Neural progenitor cell (in vitro differentiated cells): ENCODE measurements around the gene ISY1. TPM values are rescaled to one million over a fixed set of nuclear protein-coding genes. Genes with fewer than 3 reads are reported as not detected.
"Not testable (repeated sequence)": the region's sequence is repeated elsewhere in the genome, so short reads cannot be mapped to it uniquely, and the experiment has no call there.

Experiments used
- DNase-seq: peaks from one replicate; pipeline ENCODE4 v3.0.0-alpha.2; 2016; ENCODE audit warnings: low spot score
- H2AFZ ChIP-seq: fragments of 200-600 bp; sonication (generic); replicated peaks from 2 replicates; pipeline ENCODE4 v1.6.1; 2016; ENCODE audit warnings: antibody characterized with exemption
- H3F3A ChIP-seq: fragments of 200-600 bp; sonication (generic); 2 replicates; pipeline ENCODE4 v1.6.1; 2016; ENCODE audit warnings: antibody characterized with exemption, low read depth
- H3K27ac ChIP-seq: fragments of 200-600 bp; sonication (generic); 2 replicates; pipeline ENCODE4 v1.5.1; 2016; ENCODE audit warnings: mild to moderate bottlenecking
- H3K27me3 ChIP-seq: fragments of 200-600 bp; sonication (generic); 2 replicates; pipeline ENCODE4 v1.6.1; 2016; ENCODE audit warnings: mild to moderate bottlenecking, moderate library complexity
- H3K36me3 ChIP-seq: fragments of 200-600 bp; sonication (generic); 2 replicates; pipeline ENCODE4 v1.5.1; 2016
- H3K4me1 ChIP-seq: fragments of 200-600 bp; sonication (generic); 2 replicates; pipeline ENCODE4 v1.6.1; 2016; ENCODE audit warnings: mixed run types
- H3K4me2 ChIP-seq: fragments of 200-600 bp; sonication (generic); 2 replicates; pipeline ENCODE4 v1.6.1; 2016
- H3K4me3 ChIP-seq: fragments of 200-600 bp; sonication (generic); 2 replicates; pipeline ENCODE4 v1.5.1; 2016
- H3K79me2 ChIP-seq: fragments of 200-600 bp; sonication (generic); 2 replicates; pipeline ENCODE4 v1.6.1; 2016; ENCODE audit warnings: low read depth
- H3K9ac ChIP-seq: fragments of 200-600 bp; sonication (generic); 2 replicates; pipeline ENCODE4 v1.6.1; 2016
- H3K9me3 ChIP-seq: fragments of 200-600 bp; sonication (generic); 2 replicates; pipeline ENCODE4 v1.5.1; 2016; ENCODE audit warnings: low read depth
- H4K20me1 ChIP-seq: fragments of 200-600 bp; sonication (generic); 2 replicates; pipeline ENCODE4 v1.6.1; 2016; ENCODE audit warnings: low read depth
- H3K27ac Mint-ChIP-seq: 3 replicates; pipeline ENCODE4 v1.8.0; 2021; ENCODE audit warnings: mixed read lengths
- H3K27me3 Mint-ChIP-seq: 2 replicates; pipeline ENCODE4 v1.8.0; 2022; ENCODE audit warnings: low read depth, mild to moderate bottlenecking, inconsistent platforms, moderate library complexity, mixed read lengths; ENCODE audit not compliant: insufficient read depth
- H3K36me3 Mint-ChIP-seq: 3 replicates; pipeline ENCODE4 v1.8.0; 2021; ENCODE audit warnings: mixed read lengths
- H3K4me1 Mint-ChIP-seq: 3 replicates; pipeline ENCODE4 v1.8.0; 2021; ENCODE audit warnings: mixed read lengths
- H3K4me3 Mint-ChIP-seq: 3 replicates; pipeline ENCODE4 v1.8.0; 2021; ENCODE audit warnings: mild to moderate bottlenecking, moderate library complexity, mixed read lengths
- H3K9me3 Mint-ChIP-seq: 3 replicates; pipeline ENCODE4 v1.8.0; 2020; ENCODE audit warnings: mixed read lengths
- EZH2 ChIP-seq: fragments of 200-600 bp; sonication (generic); IDR thresholded peaks from 2 replicates; pipeline ENCODE4 v1.6.1; 2017; ENCODE audit warnings: antibody characterized with exemption, mild to moderate bottlenecking, moderate library complexity
- EZH2phosphoT487 ChIP-seq: fragments of 200-600 bp; sonication (generic); IDR thresholded peaks from 2 replicates; pipeline ENCODE4 v1.6.1; 2017; ENCODE audit warnings: antibody characterized with exemption
- total RNA-seq: library from RNA; depleted of rRNA; stranded (reverse); fragments of >200 nt; gene quantifications from 2 replicates; pipeline ENCODE4 v1.2.3, GENCODE V29; 2015; ENCODE audit warnings: low replicate concordance
- TF ChIP-seq, protein P1 (sequence below): fragments of 200-600 bp; sonication (generic); IDR thresholded peaks from 2 replicates; pipeline ENCODE4 v1.5.1; 2017; ENCODE audit warnings: antibody characterized with exemption, mild to moderate bottlenecking

ISY1 gene
- total RNA-seq, 1 donor from 2014 or later = 31.9 TPM

DNA sequence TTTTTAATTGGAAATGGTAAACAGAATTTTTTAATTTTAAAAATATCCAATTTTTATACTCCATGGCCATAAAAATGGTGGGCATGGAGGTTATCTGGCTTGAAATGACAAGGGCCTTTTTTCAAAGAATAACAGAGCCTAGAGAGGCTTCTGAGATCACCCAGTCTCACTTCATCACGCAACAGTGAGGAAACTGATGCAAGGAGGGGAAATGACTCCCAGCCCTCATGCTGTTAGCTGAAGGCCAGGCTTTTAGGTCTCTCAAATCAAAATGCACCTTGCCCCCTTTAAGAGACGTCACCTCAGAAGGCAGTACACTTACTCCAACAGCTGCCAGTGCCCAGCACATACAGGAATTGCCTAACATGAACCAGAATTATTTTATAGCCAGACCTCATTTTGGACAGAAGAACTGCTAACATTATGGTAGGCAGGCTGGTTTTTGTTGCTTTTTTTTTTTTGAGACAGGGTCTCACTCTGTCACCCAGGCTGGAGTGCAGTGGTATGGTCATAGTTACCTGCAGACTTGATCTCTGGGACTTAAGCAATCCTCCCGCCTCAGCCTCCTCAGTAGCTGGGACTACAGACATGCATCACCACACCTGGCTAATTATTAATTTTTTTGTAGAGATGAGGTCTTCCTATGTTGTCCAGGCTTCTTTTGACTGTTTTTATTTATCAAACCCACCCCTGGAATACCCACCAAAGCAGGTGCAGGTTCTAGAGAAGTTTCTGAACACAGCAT, 48.4 kb downstream of the ISY1 start:
- Histone ChIP-seq H4K20me1 (peaks cover 9% of the 10 kb centered on the region), H2AFZ (no peak overlapping the region), H3K79me2 (peaks cover 10% of the 10 kb centered on the region), H3K9ac (no peak overlapping the region), H3K36me3 (no peaks in the 10 kb centered on the region), H3K9me3 (no peaks in the 10 kb centered on the region), H3K27ac (no peak overlapping the region), H3F3A (peaks cover 6% of the 10 kb centered on the region), H3K4me3 (no peak overlapping the region), H3K4me1 (peaks cover 16% of the 10 kb centered on the region), H3K27me3 (no peaks in the 10 kb centered on the region), H3K4me2 (no peak overlapping the region)
- no peak for TF ChIP-seq EZH2
- TF ChIP-seq EZH2phosphoT487 = no peak
- TF ChIP-seq, protein P1, sequence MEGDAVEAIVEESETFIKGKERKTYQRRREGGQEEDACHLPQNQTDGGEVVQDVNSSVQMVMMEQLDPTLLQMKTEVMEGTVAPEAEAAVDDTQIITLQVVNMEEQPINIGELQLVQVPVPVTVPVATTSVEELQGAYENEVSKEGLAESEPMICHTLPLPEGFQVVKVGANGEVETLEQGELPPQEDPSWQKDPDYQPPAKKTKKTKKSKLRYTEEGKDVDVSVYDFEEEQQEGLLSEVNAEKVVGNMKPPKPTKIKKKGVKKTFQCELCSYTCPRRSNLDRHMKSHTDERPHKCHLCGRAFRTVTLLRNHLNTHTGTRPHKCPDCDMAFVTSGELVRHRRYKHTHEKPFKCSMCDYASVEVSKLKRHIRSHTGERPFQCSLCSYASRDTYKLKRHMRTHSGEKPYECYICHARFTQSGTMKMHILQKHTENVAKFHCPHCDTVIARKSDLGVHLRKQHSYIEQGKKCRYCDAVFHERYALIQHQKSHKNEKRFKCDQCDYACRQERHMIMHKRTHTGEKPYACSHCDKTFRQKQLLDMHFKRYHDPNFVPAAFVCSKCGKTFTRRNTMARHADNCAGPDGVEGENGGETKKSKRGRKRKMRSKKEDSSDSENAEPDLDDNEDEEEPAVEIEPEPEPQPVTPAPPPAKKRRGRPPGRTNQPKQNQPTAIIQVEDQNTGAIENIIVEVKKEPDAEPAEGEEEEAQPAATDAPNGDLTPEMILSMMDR = no peak
- no peaks in the 10 kb centered on the region for H3K9me3 Mint-ChIP-seq
- peaks cover 2% of the 10 kb centered on the region for H3K27me3 Mint-ChIP-seq
- no peak overlapping the region for H3K4me3 Mint-ChIP-seq
- H3K36me3 Mint-ChIP-seq = no peaks in the 10 kb centered on the region
- peaks cover 20% of the 10 kb centered on the region for H3K4me1 Mint-ChIP-seq
- H3K27ac Mint-ChIP-seq = no peak overlapping the region
- no peak for DNase-seq

DNA sequence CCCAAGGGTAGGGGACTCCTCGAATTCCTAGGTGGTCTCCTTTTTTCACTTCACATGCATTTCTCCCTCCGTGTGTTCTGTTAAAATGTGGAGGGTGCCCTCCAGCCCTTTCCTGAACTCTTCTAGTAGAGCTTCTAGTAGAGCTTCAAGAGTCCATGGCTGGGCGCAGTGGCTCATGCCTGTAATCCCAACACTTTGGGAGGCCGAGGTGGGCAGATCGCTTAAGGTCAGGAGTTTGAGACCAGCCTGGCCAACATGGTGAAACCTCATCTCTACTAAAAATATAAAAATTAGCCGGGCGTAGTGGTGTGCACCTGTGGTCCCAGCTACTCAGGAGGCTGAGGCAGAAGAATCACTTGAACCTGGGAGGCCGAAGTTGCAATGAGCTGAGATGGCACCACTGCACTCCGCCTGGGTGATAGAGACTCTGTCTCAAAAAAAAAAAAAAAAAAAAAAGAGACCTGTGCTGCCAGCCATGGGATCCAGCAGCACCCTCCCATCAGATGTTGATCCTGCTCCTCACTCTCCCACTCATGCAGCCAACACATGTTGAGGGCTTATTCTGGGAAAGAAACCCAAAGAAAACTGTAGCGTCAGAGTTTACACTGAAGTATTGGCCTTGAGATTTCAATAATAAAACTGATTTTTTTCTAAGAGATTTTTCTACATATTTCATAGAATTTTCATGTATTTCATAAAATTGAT, 49.6 kb downstream of the ISY1 start:
- not testable (repeated sequence) for H3K36me3 Mint-ChIP-seq, H3F3A ChIP-seq, H3K36me3 ChIP-seq, H4K20me1 ChIP-seq, H3K27me3 Mint-ChIP-seq, H3K27ac Mint-ChIP-seq, H3K9me3 ChIP-seq, H3K9me3 Mint-ChIP-seq, H3K79me2 ChIP-seq, DNase-seq, H3K27ac ChIP-seq, H3K4me2 ChIP-seq, H3K27me3 ChIP-seq, H3K9ac ChIP-seq, H2AFZ ChIP-seq, H3K4me3 Mint-ChIP-seq, H3K4me3 ChIP-seq
- H3K4me1 ChIP-seq = peaks cover 13% of the 10 kb centered on the region
- peaks cover 11% of the 10 kb centered on the region for H3K4me1 Mint-ChIP-seq

DNA sequence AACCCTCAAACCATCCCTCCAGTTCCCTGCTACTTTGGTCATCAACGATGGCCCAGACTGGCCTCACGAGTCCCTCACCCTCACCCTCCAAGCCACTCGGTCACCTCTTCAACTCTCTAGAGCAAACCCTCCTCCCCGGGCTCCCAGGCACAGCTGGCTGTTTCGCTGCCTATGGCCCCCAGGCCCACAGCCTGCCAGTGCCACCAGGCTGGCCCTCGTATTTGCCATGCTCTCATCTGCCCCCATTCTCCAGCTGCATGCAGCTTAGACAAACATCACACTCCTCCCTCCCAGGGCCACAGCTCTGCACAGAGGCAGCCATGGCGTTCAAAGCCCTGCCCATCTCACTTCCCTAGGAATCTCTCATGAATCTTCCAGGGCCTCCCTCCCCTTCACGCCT, 53.1 kb downstream of the ISY1 start:
- H3K9me3 ChIP-seq = no peaks in the 10 kb centered on the region
- Mint-ChIP-seq H3K27ac (peak overlapping the region; percentile 59), H3K4me1 (peaks cover 7% of the 10 kb centered on the region), H3K36me3 (no peaks in the 10 kb centered on the region), H3K27me3 (peaks cover 2% of the 10 kb centered on the region), H3K4me3 (no peak overlapping the region), H3K9me3 (no peaks in the 10 kb centered on the region)
- H3K79me2 ChIP-seq = no peaks in the 10 kb centered on the region
- H3K4me3 ChIP-seq = no peak overlapping the region
- DNase-seq = no peak
- H2AFZ ChIP-seq = no peak overlapping the region
- TF ChIP-seq EZH2 (no peak), EZH2phosphoT487 (no peak)
- TF ChIP-seq, protein P1 = no peak
- H4K20me1 ChIP-seq = no peaks in the 10 kb centered on the region
- H3K9ac ChIP-seq = peak overlapping the region; percentile 13
- no peak overlapping the region for H3K27ac ChIP-seq
- no peaks in the 10 kb centered on the region for H3K36me3 ChIP-seq
- H3K27me3 ChIP-seq = no peaks in the 10 kb centered on the region
- H3K4me1 ChIP-seq = no peaks in the 10 kb centered on the region
- no peak overlapping the region for H3K4me2 ChIP-seq
- H3F3A ChIP-seq = no peaks in the 10 kb centered on the region
